ENCODE data around the gene CHRNA1. TPM values are rescaled to one million over a fixed set of nuclear protein-coding genes. Genes with fewer than 3 reads are reported as not detected.

Gene CHRNA1
- total and polyA plus RNA-seq, 10 of the 15 experiments (the other 5 are each of a cell fraction or from before 2014, with no cell fraction given) = 0.05 to 0.14 TPM; not detected in 8

DNA sequence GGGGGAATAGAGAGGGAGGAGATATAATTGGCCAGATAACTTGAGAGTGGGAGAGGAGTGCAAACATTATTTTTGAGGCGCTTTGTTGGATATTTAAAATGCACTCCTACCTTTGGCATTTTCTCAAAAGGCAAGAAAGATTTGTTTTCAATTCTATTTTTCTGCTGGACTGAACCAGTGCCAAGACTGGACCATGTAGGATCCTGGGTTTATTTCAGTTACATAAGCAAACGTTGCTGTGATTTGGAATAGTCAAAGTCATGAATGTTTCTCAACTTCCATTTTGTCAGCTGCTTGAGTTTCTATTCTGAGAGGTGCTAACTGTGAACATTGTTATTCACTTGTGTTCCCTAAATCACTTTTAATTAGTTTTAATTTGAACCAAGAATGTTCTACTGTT, 8.9 kb upstream of the CHRNA1 start:
- WGBS (ENCODE audit: insufficient coverage, insufficient replicate concordance, low lambda C conversion rate, missing lambda C conversion rate) = 51% methylated on average over 2 of the region's 2 CpGs
- TF ChIP-seq TCF3 (IDR thresholded peaks at IDR 0.05; ENCODE audit: borderline replicate concordance, insufficient read depth, low read depth, low read length) (no peak), KLF5 (IDR thresholded peaks at IDR 0.05; ENCODE audit: partially characterized antibody) (no peak), MYB (IDR thresholded peaks at IDR 0.05; ENCODE audit: borderline replicate concordance, low read depth, low read length) (no peak), BACH1 (IDR thresholded peaks at IDR 0.05; ENCODE audit: borderline replicate concordance) (no peak), HCFC1 (IDR thresholded peaks at IDR 0.05; ENCODE audit: low read length) (no peak), BCL11A (IDR thresholded peaks at IDR 0.05; ENCODE audit: low read depth, low read length) (no peak), CHD2 (IDR thresholded peaks at IDR 0.05; ENCODE audit: borderline replicate concordance, low read depth, low read length) (no peak)
- TF ChIP-seq, protein P1, sequence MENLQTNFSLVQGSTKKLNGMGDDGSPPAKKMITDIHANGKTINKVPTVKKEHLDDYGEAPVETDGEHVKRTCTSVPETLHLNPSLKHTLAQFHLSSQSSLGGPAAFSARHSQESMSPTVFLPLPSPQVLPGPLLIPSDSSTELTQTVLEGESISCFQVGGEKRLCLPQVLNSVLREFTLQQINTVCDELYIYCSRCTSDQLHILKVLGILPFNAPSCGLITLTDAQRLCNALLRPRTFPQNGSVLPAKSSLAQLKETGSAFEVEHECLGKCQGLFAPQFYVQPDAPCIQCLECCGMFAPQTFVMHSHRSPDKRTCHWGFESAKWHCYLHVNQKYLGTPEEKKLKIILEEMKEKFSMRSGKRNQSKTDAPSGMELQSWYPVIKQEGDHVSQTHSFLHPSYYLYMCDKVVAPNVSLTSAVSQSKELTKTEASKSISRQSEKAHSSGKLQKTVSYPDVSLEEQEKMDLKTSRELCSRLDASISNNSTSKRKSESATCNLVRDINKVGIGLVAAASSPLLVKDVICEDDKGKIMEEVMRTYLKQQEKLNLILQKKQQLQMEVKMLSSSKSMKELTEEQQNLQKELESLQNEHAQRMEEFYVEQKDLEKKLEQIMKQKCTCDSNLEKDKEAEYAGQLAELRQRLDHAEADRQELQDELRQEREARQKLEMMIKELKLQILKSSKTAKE (IDR thresholded peaks at IDR 0.05; ENCODE audit: low read depth, poor library complexity, severe bottlenecking) = no peak
- TF ChIP-seq, protein P2, sequence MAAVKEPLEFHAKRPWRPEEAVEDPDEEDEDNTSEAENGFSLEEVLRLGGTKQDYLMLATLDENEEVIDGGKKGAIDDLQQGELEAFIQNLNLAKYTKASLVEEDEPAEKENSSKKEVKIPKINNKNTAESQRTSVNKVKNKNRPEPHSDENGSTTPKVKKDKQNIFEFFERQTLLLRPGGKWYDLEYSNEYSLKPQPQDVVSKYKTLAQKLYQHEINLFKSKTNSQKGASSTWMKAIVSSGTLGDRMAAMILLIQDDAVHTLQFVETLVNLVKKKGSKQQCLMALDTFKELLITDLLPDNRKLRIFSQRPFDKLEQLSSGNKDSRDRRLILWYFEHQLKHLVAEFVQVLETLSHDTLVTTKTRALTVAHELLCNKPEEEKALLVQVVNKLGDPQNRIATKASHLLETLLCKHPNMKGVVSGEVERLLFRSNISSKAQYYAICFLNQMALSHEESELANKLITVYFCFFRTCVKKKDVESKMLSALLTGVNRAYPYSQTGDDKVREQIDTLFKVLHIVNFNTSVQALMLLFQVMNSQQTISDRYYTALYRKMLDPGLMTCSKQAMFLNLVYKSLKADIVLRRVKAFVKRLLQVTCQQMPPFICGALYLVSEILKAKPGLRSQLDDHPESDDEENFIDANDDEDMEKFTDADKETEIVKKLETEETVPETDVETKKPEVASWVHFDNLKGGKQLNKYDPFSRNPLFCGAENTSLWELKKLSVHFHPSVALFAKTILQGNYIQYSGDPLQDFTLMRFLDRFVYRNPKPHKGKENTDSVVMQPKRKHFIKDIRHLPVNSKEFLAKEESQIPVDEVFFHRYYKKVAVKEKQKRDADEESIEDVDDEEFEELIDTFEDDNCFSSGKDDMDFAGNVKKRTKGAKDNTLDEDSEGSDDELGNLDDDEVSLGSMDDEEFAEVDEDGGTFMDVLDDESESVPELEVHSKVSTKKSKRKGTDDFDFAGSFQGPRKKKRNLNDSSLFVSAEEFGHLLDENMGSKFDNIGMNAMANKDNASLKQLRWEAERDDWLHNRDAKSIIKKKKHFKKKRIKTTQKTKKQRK (IDR thresholded peaks at IDR 0.05; ENCODE audit: low read depth, low read length) = no peak
- TF ChIP-seq, protein P3, sequence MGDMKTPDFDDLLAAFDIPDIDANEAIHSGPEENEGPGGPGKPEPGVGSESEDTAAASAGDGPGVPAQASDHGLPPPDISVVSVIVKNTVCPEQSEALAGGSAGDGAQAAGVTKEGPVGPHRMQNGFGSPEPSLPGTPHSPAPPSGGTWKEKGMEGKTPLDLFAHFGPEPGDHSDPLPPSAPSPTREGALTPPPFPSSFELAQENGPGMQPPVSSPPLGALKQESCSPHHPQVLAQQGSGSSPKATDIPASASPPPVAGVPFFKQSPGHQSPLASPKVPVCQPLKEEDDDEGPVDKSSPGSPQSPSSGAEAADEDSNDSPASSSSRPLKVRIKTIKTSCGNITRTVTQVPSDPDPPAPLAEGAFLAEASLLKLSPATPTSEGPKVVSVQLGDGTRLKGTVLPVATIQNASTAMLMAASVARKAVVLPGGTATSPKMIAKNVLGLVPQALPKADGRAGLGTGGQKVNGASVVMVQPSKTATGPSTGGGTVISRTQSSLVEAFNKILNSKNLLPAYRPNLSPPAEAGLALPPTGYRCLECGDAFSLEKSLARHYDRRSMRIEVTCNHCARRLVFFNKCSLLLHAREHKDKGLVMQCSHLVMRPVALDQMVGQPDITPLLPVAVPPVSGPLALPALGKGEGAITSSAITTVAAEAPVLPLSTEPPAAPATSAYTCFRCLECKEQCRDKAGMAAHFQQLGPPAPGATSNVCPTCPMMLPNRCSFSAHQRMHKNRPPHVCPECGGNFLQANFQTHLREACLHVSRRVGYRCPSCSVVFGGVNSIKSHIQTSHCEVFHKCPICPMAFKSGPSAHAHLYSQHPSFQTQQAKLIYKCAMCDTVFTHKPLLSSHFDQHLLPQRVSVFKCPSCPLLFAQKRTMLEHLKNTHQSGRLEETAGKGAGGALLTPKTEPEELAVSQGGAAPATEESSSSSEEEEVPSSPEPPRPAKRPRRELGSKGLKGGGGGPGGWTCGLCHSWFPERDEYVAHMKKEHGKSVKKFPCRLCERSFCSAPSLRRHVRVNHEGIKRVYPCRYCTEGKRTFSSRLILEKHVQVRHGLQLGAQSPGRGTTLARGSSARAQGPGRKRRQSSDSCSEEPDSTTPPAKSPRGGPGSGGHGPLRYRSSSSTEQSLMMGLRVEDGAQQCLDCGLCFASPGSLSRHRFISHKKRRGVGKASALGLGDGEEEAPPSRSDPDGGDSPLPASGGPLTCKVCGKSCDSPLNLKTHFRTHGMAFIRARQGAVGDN (IDR thresholded peaks at IDR 0.05) = no peak
- TF ChIP-seq, protein P4, sequence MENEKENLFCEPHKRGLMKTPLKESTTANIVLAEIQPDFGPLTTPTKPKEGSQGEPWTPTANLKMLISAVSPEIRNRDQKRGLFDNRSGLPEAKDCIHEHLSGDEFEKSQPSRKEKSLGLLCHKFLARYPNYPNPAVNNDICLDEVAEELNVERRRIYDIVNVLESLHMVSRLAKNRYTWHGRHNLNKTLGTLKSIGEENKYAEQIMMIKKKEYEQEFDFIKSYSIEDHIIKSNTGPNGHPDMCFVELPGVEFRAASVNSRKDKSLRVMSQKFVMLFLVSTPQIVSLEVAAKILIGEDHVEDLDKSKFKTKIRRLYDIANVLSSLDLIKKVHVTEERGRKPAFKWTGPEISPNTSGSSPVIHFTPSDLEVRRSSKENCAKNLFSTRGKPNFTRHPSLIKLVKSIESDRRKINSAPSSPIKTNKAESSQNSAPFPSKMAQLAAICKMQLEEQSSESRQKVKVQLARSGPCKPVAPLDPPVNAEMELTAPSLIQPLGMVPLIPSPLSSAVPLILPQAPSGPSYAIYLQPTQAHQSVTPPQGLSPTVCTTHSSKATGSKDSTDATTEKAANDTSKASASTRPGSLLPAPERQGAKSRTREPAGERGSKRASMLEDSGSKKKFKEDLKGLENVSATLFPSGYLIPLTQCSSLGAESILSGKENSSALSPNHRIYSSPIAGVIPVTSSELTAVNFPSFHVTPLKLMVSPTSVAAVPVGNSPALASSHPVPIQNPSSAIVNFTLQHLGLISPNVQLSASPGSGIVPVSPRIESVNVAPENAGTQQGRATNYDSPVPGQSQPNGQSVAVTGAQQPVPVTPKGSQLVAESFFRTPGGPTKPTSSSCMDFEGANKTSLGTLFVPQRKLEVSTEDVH (IDR thresholded peaks at IDR 0.05; ENCODE audit: low read depth, partially characterized antibody) = no peak

More for the DNA sequence above, 8.9 kb upstream of the CHRNA1 start:
- H3K9me3 ChIP-seq (replicated peaks; ENCODE audit: control insufficient read depth, insufficient read depth, low read length) = no peaks in the 10 kb centered on the region
- no peaks in the 10 kb centered on the region for H3K4me1 ChIP-seq (ENCODE audit: control insufficient read depth, insufficient read depth, low read length)
- H3K4me3 ChIP-seq = no peak overlapping the region
- in situ Hi-C loops (cut with MboI) (no loop called here), intact Hi-C loops (cut with micrococcal nuclease; ENCODE audit: unreplicated experiment) (no loop called here)
- H3K27ac ChIP-seq (ENCODE audit: control insufficient read depth, insufficient read depth) = no peak overlapping the region
- no peaks in the 10 kb centered on the region for H4K20me1 ChIP-seq (ENCODE audit: control insufficient read depth, insufficient read depth)
- no peaks in the 10 kb centered on the region for H3K79me2 ChIP-seq (ENCODE audit: control insufficient read depth, insufficient read depth, low read length)
- ChIA-PET RAD21 (ENCODE audit: unreplicated experiment) (interaction anchor here (7.2 kb wide), 1 partner anchor 25 kb away, joined by 46 read pairs; no protein-coding TSS in a partner anchor), SMC1A (ENCODE audit: uncharacterized antibody, unreplicated experiment) (interaction anchor here (1.8 to 2.8 kb wide), 2 partner anchors 21 to 212 kb away, joined by 6 to 16 read pairs; no protein-coding TSS in a partner anchor), CTCF (interaction anchor here (0.7 to 4.7 kb wide), 4 partner anchors 8 to 220 kb away, joined by 3 to 41 read pairs (median 5); partner anchors contain the start of gene CHRNA1), POLR2A (no interaction called here)
- no peak for FAIRE-seq
- no peaks in the 10 kb centered on the region for H3K36me3 ChIP-seq (ENCODE audit: control insufficient read depth in 2 of 2, insufficient read depth in 2 of 2, low read length in 1 of 2)
- H3K27me3 ChIP-seq (replicated peaks in 1 of 2; ENCODE audit: control insufficient read depth in 2 of 2, insufficient read depth in 2 of 2, low read length in 1 of 2) = peaks cover 0 to 1% of the 10 kb centered on the region in 2 experiments; a peak in 1 of 4 replicates
- H3K4me2 ChIP-seq (ENCODE audit: control insufficient read depth, insufficient read depth) = no peak overlapping the region
- ATAC-seq = no peak
- no TSS peak for BruUV-seq (replicated peaks)
- DNase-seq (ENCODE audit: low read depth, low spot score) = no peak
- H3K9ac ChIP-seq (ENCODE audit: control insufficient read depth, insufficient read depth, low read length) = no peak overlapping the region
- no peak overlapping the region for H2AFZ ChIP-seq (ENCODE audit: control insufficient read depth, low read depth, low read length)
